Gastroesophageal sphincter (tissue), 3 donors: ENCODE measurements around the gene STEAP3.

ENCODE experiments used
- CTCF ChIP-seq, 4 experiments: fragments of 200-600 bp in 2 of 4; fragments of 450-650 bp in 2 of 4; sonication (generic) in 1 of 4; IDR thresholded peaks; one replicate each; pipeline ENCODE4 v1.5.1; 2017 to 2019; ENCODE audit warnings: antibody characterized with exemption in 4 of 4, mild to moderate bottlenecking in 2 of 4, moderate library complexity in 2 of 4
- EP300 ChIP-seq: sonication (generic); formaldehyde crosslinking; IDR thresholded peaks from one replicate; pipeline ENCODE4 v1.6.1; 2017; ENCODE audit warnings: antibody characterized with exemption, mild to moderate bottlenecking
- POLR2A ChIP-seq, 2 donors: fragments of 450-650 bp; IDR thresholded peaks; one replicate each; pipeline ENCODE4 v1.6.1; 2017; ENCODE audit warnings: antibody characterized with exemption in 2 of 2, mild to moderate bottlenecking in 2 of 2, moderate library complexity in 1 of 2
- POLR2AphosphoS5 ChIP-seq: sonication (generic); formaldehyde crosslinking; IDR thresholded peaks from one replicate; pipeline ENCODE4 v1.6.1; 2017; ENCODE audit warnings: antibody characterized with exemption

GRCh38 chr2:119222213-119222612 is 1.4 kb upstream of the STEAP3 start:
- TF ChIP-seq CTCF (IDR thresholded peaks at IDR 0.05) (no peak), EP300 (no peak), POLR2AphosphoS5 (no peak), POLR2A (IDR thresholded peaks at IDR 0.05) (no peak)
